ENCODE measurements around the gene GALNT9.

Gene GALNT9

DNA sequence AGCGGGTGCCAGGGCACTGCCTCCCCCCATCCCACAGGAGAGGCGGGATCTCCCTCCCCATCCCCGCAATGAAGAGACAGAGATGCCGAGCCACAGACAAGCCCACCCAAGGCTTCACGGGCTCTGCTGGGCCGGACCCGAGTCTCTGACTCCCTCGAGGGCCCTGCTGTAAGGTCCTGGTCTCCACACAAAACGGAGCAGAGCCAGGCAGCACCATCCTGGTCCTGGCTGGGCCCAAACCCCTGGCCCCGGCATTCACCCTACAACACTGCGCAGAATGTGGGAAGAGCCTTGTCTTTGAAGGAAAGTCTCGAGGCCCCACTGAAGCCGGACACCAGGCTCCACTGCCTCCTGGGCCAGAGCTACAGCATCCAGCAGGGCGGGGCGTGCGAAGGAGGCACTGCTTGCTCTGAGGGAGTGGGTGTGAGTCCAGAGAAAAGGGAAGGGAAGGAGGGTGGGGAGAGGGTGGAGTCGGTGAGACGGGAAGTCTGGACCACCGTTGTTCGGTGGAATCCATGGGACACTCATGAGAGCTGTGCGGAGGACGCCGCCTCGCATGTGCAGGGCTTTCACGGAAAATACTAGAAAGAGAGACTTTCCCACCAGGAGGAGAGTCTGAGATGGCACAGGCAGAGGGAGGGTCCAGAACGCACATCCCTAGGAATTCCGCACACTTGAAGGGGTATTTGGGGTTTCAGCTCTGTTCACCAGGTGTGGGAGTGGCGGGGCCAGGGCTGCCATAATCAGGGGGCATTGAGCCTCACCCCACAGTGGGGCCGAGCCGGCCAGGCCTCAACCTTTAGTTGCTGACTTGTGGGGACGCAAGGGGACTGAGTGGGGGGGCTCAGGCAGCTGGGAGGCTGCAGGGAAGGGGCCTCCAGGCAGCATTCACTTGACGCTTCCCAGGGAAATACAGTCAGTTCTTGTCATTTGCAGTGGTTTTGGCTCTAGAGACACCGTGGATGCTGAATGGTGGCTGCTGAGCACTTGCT is 36.8 kb downstream of the GALNT9 start:
- no peak for DNase-seq

- DNase-seq, result no peak
Observed at GRCh38 chr12:132291402-132292175, 37.8 kb downstream of the GALNT9 start.

- no peak for DNase-seq
Observed at GRCh38 chr12:132290203-132290540, 39.2 kb downstream of the GALNT9 start.

- DNase-seq, result no peak
Observed at GRCh38 chr12:132289356-132290202, 39.8 kb downstream of the GALNT9 start.

- no peak for DNase-seq
Observed at GRCh38 chr12:132288516-132289215, 40.7 kb downstream of the GALNT9 start.

GRCh38 chr12:132287391-132288238 is 41.8 kb downstream of the GALNT9 start:
- DNase-seq, result no peak

DNA sequence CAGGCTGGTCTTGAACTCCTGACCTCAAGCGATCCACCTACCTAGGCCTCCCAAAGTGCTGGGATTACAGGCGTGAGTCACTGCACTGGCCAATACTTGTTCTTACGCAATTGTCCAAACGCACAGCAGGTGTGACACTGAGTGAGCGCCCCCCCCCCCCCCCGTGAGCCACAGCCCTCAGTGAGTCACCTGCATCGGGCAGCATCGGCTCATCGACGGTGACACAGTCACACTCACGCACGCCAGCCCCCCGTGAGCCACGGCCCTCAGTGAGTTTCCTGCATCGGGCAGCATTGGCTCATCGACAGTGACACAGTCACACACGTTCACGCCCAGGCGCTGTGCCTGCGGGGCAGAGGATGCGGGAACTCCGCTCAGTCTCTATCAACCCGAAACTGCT is 42.5 kb downstream of the GALNT9 start:
- DNase-seq, result no peak

DNA sequence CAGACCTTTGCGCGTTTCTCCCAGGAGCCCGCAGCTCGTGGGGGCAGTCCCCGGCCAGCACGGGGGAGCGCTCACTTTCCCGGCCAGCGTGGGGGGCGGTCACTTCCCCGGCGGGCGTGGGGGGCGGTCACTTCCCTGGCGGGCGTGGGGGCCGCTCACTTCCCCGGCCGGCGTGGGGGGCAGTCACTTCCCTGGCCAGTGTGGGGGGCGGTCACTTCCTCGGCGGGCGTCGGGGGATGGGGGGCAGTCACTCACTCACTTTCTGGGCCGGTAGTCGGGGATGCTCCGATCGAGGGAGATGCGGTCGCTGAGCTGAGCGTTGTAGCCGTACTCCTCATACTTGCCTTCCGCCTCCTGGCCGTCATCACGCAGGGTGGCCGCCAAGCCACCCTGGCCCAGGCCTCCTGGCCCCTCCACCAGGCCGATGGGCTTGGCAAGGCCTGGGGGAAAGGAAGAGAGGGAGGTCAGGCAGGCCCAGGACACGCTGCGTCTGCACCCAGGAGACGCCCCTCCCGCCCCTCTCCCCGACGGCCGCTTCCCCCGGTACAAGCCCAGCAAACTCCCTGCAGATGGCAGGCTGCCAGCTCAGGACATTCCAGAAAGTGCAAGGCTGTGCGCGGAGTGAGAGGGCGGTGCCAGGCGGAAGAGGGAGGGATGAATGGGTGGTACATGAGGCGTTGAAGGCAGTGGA is 43.3 kb downstream of the GALNT9 start:
- DNase-seq, result no peak

DNA sequence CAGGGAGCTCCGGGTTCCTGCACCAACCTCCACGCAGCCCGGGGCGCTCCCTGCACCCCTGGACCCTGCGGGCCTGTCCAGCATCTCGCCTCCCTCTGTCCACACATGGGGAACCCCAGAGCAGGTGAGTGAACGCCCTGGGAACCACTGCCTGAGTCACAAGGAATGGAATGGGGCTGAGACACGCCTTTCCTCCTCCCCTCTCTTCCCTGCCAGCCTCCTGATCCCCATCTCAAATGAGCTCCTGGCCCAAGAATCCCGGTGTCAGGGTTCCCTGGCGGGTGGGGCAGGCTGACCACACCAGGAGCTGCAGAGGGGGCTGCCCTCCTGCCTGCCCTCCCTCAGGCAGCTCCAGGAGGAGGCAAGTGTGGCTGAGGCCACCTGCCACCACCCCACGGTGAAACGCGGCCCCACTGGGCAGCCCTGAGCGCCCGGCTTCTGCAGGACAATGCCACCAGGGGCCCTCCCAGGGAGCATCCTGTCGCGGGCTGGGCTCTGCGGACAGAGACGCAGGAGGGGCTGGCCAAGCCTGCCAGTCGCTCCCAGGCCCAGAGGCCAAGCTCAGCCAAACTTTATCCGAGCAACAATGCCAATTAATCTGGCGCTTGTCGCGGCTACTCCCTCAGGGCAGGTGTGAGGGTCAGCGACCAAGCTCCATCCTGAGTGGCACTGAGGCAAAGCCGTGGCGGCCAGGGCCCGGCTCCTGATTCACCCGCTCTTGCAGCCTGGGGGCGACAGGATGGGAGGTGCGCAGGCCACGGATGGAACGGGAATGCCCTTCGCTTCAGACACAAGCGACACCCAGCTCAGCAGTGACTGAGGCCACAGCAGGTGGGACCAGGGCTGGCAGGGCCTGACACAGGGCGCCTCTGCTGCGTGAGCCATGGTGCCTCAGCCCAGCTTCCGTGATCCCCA is 44.3 kb downstream of the GALNT9 start:
- DNase-seq, result no peak

- DNase-seq, result no peak
Observed at GRCh38 chr12:132284071-132284826, 45.1 kb downstream of the GALNT9 start.

GRCh38 chr12:132282950-132283771 is 46.2 kb downstream of the GALNT9 start:
- DNase-seq, result no peak

GRCh38 chr12:132282031-132282949 is 47.1 kb downstream of the GALNT9 start:
- no peak for DNase-seq

DNA sequence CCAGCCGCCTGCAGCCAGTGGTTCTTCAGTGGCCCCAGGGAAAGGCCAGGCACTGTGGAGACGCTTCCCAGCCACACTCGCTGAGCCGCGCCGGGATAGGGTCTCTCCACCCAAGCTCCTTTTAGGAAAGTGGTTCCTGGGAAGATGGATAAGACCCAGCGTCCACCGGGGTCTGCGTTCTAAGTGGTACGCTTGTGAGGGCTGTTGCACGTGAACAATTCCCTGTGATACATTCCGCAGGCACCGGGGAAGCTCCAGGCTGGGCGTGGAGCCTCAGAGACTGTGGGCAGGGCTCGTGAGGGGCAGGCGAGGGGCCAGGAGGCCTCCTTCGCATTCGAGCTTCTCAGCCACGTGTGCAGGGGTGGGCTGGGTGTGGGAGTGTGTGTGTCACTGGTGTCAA is 48.4 kb downstream of the GALNT9 start:
- DNase-seq, result no peak

DNA sequence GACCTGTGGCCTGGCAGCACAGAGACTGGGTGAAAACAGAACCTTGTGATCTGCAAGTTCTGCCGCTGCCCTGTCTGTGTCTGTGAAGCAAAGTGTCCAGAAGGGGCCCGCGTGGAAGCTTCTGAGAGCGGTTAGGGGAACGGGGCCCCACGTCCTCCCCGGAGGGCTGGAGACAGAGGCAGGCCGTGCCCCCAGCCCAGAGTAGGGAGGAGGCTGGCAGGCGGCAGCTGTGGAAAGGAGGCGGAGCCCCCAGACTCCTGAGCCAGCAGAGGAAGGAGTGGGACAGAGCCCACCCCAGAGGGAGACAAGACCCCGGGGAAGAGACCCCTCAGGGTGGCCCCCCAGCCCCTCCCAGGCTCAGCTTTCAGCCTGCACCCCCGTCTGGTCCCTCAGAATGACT is 49.0 kb downstream of the GALNT9 start:
- no peak for DNase-seq

GRCh38 chr12:132279930-132280329 is 49.5 kb downstream of the GALNT9 start:
- no peak for DNase-seq

- DNase-seq, result no peak
Observed at GRCh38 chr12:132279184-132279889, 50.1 kb downstream of the GALNT9 start.

All from stimulated activated CD4-positive, alpha-beta T cell treated with anti-CD3 and anti-CD28 coated beads, Interleukin-12 subunit alpha, Interleukin-12 subunit beta, amount 100 ng/mL, for 4 hours (primary cell).